WERI-Rb-1 (cell line): ENCODE data around the gene PDZD8.
"Not testable (repeated sequence)": the region's sequence is repeated elsewhere in the genome, so short reads cannot be mapped to it uniquely, and the experiment has no call there.

Experiments used
- DNase-seq: peaks from one replicate; pipeline ENCODE4 v3.0.0-alpha.2; 2020
- H3K27ac ChIP-seq: fragments of 250-450 bp; sonication (Bioruptor Pico); 2 replicates; pipeline ENCODE4 v1.5.1; 2020; ENCODE audit warnings: mild to moderate bottlenecking, moderate library complexity
- H3K27me3 ChIP-seq: fragments of 250-450 bp; sonication (Bioruptor Pico); 2 replicates; pipeline ENCODE4 v1.5.1; 2021; ENCODE audit warnings: mild to moderate bottlenecking, low read depth, moderate library complexity; ENCODE audit not compliant: insufficient read depth, severe bottlenecking
- H3K36me3 ChIP-seq: fragments of 250-450 bp; sonication (Bioruptor Pico); 2 replicates; pipeline ENCODE4 v1.5.1; 2020; ENCODE audit warnings: mild to moderate bottlenecking, moderate library complexity
- H3K4me3 ChIP-seq: 2 replicates; pipeline ENCODE4 v1.5.1; 2011; ENCODE audit warnings: low read depth, mild to moderate bottlenecking, control low read depth, low read length
- H3K9me3 ChIP-seq: fragments of 250-450 bp; sonication (Bioruptor Pico); 2 replicates; pipeline ENCODE4 v1.5.1; 2021; ENCODE audit warnings: mild to moderate bottlenecking, moderate library complexity; ENCODE audit not compliant: severe bottlenecking
- CTCF ChIP-seq: IDR thresholded peaks from 2 replicates; pipeline ENCODE4 v1.5.1; 2011; ENCODE audit warnings: low read depth, mild to moderate bottlenecking, control low read depth, inconsistent platforms, low read length

Gene PDZD8

GRCh38 chr10:117240621-117241529 is 134.4 kb downstream of the PDZD8 start, which contains the start of gene SLC18A2:
Gene SLC18A2 (plus strand): TSS chr10:117241114. CDS start chr10:117241694, 580 bp downstream.
- H3K36me3 ChIP-seq = no peaks in the 10 kb centered on the region
- peaks cover 73% of the 10 kb centered on the region for H3K27me3 ChIP-seq
- no peaks in the 10 kb centered on the region for H3K9me3 ChIP-seq
- H3K4me3 ChIP-seq = peak within 1 kb of the TSS; percentile 25
- no peak for TF ChIP-seq CTCF
- no peak for DNase-seq
- no peak within 1 kb of the TSS for H3K27ac ChIP-seq

GRCh38 chr10:117239721-117240620 is 135.3 kb downstream of the PDZD8 start:
- Histone ChIP-seq H3K4me3 (no peak overlapping the region), H3K9me3 (no peaks in the 10 kb centered on the region), H3K36me3 (no peaks in the 10 kb centered on the region), H3K27me3 (peaks cover 80% of the 10 kb centered on the region), H3K27ac (no peak overlapping the region)
- TF ChIP-seq CTCF = no peak
- DNase-seq = no peak

- Histone ChIP-seq H3K9me3 (no peaks in the 10 kb centered on the region), H3K27me3 (peaks cover 82% of the 10 kb centered on the region), H3K36me3 (no peaks in the 10 kb centered on the region), H3K27ac (no peak overlapping the region), H3K4me3 (no peak overlapping the region)
- no peak for TF ChIP-seq CTCF
- DNase-seq = no peak
These were observed 136.2 kb downstream of the PDZD8 start for GRCh38 chr10:117239051-117239450.

GRCh38 chr10:117237401-117237991 is 137.7 kb downstream of the PDZD8 start:
- no peak overlapping the region for H3K4me3 ChIP-seq
- no peak for DNase-seq
- peaks cover 87% of the 10 kb centered on the region for H3K27me3 ChIP-seq
- H3K9me3 ChIP-seq = no peaks in the 10 kb centered on the region
- TF ChIP-seq CTCF = no peak
- H3K36me3 ChIP-seq = no peaks in the 10 kb centered on the region
- H3K27ac ChIP-seq = no peak overlapping the region

GRCh38 chr10:117230107-117230506 is 145.1 kb downstream of the PDZD8 start:
- not testable (repeated sequence) for H3K27ac ChIP-seq, H3K4me3 ChIP-seq, H3K36me3 ChIP-seq, H3K9me3 ChIP-seq, DNase-seq
- peaks cover 86% of the 10 kb centered on the region for H3K27me3 ChIP-seq
